GM19455 (cell line): ENCODE measurements around the gene SLC28A3.
"Not testable (repeated sequence)": the region's sequence is repeated elsewhere in the genome, so short reads cannot be mapped to it uniquely, and the experiment has no call there.

Experiments used
- ATAC-seq: cut with Tn5 transposase; IDR thresholded peaks from one replicate; pipeline ENCODE4 v1.9.1; 2021; ENCODE audit not compliant: unreplicated experiment

Gene SLC28A3, protein sequence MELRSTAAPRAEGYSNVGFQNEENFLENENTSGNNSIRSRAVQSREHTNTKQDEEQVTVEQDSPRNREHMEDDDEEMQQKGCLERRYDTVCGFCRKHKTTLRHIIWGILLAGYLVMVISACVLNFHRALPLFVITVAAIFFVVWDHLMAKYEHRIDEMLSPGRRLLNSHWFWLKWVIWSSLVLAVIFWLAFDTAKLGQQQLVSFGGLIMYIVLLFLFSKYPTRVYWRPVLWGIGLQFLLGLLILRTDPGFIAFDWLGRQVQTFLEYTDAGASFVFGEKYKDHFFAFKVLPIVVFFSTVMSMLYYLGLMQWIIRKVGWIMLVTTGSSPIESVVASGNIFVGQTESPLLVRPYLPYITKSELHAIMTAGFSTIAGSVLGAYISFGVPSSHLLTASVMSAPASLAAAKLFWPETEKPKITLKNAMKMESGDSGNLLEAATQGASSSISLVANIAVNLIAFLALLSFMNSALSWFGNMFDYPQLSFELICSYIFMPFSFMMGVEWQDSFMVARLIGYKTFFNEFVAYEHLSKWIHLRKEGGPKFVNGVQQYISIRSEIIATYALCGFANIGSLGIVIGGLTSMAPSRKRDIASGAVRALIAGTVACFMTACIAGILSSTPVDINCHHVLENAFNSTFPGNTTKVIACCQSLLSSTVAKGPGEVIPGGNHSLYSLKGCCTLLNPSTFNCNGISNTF

DNA sequence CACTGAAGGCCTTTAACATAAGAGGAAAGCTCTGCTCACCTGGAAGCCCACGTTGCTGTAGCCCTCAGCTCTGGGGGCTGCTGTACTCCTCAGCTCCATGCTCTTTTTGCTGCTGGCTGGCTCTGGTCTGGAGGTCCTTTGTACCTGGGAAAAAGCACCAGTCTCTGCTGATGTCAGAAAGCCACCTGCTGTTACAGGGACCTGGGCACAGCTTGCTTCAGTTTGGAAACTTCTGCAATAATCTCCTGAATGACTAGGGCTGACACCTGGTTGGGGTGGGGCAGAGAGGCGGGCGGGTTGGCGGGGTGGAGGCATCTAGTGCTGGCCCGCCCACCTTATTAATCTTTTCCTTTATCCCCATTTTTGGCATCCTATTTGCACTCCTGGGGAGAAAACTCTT is at the start of gene SLC28A3:
Gene SLC28A3 (minus strand): TSS at position 224 of the 400 bp plus-strand sequence. CDS start 125 bp downstream, at position 99.
- no peak for ATAC-seq

DNA sequence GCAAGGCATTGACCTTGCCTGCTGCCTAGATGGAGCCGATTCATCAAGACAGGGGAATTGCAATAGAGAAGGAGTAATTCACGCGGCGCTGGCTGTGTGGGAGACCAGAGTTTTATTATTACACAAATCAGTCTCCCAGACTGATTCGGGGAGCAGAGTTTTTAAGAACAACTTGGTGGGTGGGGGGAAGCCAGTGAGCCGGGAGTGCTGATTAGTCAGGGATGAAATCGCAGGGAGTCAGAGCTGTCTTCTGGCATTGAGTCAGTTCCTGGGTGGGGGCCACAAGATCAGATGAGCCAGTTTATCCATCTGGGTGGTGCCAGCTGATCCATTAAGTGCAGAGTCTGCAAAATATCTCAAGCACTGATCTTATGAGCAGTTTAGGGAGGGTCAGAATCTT is 49.7 kb upstream of the SLC28A3 start:
- not testable (repeated sequence) for ATAC-seq

- no peak for ATAC-seq
These were observed 47.3 kb upstream of the SLC28A3 start for GRCh38 chr9:84387821-84388220.

- no peak for ATAC-seq
These were observed 46.2 kb upstream of the SLC28A3 start for GRCh38 chr9:84386753-84387152.

GRCh38 chr9:84385386-84386040 is 45.0 kb upstream of the SLC28A3 start:
- ATAC-seq: no peak

DNA sequence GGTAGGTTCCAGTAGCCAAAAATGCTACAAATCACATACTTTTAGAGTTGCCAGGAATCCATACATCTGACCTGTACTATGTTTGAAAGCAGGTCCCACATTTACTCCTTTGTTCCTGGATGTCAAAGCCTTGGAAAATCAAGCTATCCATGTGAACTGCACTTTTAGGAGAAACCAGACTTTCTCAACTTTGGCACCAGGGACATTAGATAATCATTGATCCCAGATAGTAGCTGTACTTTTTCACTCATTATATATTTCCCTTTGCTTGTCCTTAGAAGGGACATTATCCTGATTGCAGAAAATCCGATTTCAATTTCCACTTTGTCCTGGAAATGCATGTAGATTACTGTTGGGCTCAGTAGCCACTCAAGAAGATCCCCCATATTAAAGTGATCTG is 44.1 kb upstream of the SLC28A3 start:
- no peak for ATAC-seq

DNA sequence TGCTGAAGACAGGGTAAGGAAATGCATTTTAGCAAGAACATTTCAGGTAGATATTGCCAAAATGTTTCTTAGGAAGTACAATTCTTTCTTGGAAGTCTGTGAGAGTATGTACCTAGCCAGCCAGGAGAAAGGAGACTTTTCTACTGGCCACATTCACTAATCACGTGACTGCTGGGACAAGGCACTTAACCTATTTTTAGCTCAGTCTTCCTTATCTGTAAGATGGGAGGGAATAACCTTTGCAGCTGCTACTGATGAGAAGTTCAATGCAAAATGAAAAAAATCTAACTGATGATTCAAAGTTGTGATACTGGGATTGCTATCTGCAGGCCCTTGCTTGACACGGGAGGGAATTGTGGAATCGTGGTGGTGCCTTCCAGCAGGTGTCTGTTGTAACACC is 42.6 kb upstream of the SLC28A3 start:
- ATAC-seq: no peak

DNA sequence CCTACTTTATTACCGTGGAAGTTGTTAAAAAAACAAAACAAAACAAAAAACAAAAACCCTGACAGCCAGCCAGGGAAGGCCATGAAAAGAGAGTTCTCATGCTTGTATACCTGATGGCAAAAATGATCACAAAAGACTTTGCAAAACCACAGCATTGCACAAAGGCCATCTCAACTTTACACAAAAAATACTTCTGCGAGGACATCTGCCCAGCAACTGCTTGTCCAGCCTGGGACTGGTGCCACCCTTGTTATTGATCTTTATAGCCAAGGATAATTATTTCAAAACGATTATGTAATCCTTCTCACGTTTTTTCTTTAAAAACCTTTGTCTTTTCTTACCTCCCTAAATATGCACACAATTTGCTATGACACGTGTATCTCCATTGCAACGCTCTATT is 42.2 kb upstream of the SLC28A3 start:
- ATAC-seq: no peak

DNA sequence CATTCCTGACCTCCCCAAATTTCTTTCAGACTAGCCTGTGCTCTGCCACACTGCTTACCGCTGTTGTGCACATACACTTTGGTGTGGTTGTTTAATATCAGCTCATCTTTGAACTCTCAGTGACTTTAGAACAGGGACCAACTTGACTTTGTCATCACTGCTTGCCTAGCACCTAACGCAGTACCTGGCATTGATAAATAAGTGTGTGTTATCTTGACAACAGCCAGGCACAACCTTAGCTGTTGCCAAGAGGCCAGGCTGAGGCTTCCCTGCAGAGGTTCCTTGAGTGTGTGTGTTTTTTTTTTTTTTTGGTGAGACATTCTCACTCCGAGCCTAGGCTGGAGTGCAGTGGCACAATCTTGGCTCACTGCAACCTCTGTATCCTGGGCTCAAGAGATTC is 41.0 kb upstream of the SLC28A3 start:
- ATAC-seq: no peak

GRCh38 chr9:84379740-84380139 is 39.2 kb upstream of the SLC28A3 start:
- no peak for ATAC-seq

DNA sequence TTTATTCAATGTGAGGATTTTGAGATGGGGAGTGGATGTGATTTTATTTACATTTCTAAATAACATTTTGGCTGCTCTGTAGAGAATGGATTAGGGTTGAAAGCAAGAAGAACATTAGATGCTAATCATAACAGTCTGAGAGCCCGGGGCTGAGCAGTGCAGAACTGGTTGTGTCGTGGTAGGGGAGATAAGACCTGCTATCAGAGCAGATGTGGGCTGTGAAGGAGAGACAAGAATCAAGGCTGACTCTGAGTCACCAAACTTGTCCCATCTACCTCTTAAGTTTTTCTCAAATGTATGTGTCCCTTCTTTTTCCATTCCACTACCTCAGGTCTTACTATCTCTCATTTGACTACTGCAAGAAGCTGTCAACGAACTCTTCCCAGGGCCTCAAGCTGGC is 35.4 kb upstream of the SLC28A3 start:
- no peak for ATAC-seq

DNA sequence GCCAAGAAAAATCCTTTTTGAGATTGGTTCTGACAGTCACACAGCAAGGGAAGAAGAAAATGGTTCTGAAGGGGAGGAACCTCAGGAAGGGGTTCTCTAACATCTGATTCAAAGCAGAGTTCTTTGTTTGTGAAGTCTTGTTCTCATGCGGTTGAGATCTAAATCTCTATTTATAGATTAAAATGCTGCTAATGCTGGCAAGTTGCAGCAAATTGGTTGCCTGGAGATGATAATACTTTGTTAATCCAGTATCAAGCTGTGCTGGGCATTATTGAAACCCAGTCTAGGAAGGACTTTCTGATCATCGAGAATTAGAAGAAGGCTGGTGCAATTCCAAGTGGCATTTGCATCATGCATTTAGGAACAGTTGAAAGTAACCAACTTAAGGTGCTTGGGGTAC is 34.0 kb upstream of the SLC28A3 start:
- ATAC-seq: no peak

DNA sequence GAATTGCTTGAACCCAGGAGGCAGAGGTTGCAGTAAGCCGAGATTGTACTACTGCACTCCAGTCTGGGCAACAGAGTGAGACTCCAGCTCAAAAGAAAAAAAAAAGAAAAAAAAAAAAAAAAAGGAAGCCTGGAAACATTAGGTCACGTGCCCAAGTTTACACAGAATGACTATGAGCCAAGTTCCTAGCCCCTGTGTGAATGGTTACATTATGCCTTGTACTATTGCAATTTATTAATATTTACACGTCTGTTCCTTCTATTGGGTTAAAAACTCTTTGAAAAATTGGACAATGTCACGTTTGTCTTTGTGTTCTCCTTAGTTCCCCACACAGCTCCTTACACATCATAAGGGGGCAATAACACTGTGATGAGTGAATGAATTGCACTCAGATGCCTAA is 33.5 kb upstream of the SLC28A3 start:
- no peak for ATAC-seq

DNA sequence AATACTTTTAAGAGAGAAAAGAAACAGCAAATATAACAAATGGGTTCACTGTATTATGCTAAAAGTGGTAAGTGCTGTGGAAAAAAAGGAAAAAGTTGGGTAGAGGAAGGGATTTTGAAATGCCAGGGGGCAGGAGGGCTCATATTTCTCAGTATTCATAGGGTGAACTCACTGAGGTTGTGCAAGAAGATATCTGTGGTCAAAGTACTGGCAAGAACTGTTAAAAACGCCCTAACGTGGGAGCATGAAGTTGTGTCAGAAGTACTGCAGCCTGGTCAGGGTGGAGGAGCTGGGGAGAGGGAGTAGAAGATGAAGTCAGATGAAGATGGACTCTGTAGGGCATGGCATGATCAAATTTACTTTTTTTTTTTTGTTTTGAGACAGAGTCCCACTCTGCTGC is 31.2 kb upstream of the SLC28A3 start:
- no peak for ATAC-seq

DNA sequence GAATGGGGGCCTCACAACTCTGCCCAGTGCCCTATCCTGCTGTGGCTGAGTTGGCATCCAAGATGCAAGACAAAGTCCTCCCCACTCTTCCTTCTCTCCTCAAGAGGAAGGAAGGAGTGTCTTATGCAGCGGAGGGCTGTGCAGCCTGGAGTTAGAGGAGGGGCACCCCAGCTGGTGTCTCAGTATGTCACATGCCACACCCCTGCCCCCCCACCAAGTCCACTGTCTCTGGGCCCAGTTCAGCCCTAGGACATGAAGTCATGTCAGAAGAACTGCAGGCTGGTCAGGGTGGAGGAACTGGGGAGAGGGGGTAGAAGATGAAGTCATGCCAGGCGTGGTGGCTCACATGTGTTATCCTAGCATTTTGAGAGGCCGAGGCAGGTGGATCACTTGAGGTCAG is 28.0 kb upstream of the SLC28A3 start:
- no peak for ATAC-seq

DNA sequence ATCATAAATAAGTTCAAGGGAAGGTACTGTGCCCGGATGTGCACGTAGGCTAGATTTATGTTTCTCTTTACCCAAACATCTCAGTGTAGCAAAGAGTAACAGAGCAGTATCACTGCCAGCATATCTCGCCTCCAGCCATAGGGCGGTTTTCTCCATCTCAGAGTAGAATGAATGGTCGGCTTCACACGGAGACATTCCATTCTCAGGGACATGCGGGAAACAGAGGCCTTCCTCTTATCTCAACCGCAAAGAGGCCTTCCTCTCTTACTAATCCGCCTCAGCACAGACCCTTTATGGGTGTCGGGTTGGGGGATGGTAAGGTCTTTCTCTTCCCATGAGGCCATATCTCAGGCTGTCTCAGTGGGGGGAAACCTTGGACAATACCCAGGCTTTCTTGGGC is 27.2 kb upstream of the SLC28A3 start:
- not testable (repeated sequence) for ATAC-seq

- no peak for ATAC-seq
These were observed 26.1 kb upstream of the SLC28A3 start for GRCh38 chr9:84366683-84367082.

GRCh38 chr9:84364894-84365490 is 24.4 kb upstream of the SLC28A3 start:
- ATAC-seq: not testable (repeated sequence)

DNA sequence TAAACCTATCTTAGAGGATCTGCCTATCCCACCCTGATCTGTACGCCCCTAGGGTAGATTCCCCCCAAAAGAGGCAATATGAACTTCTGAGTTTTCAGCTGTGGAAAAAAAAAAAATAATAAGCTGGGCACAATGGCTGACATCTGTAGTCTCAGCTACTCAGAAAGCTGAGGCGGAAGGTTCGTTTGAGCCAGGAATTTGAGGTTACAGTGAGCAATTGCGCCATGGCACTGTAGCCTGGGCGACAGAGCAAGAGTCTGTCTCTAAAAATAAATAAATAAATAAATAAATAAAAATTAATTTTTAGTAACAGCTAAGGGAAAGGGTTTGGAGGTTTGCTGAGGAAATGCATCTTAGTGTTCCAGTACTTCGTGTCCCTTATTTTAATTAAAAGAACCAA is 21.1 kb upstream of the SLC28A3 start:
- ATAC-seq: no peak

DNA sequence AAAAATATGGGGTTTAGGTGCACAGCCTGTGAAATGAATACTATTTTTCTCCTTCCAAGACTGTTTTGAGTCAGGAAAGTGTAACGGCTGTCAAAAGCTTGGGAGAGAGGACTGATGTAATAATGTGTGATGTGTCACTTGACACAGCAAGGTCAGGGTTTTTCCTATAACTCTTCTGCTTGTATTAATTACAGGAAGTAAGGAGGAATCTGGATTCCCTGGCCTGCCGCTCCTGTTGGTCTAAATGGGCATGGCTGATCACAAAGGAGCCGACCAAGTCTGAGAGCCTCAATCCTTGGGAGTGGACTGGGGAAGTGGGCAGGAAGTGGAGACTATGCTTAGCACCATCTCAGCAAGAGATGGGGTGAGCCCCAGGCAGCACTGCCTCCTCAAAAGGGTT is 16.7 kb upstream of the SLC28A3 start:
- no peak for ATAC-seq

- ATAC-seq: no peak
These were observed 13.5 kb upstream of the SLC28A3 start for GRCh38 chr9:84354035-84354434.

GRCh38 chr9:84349671-84350070 is 9.1 kb upstream of the SLC28A3 start:
- ATAC-seq: no peak
